ENCODE results near the gene PRR35.

DNA sequence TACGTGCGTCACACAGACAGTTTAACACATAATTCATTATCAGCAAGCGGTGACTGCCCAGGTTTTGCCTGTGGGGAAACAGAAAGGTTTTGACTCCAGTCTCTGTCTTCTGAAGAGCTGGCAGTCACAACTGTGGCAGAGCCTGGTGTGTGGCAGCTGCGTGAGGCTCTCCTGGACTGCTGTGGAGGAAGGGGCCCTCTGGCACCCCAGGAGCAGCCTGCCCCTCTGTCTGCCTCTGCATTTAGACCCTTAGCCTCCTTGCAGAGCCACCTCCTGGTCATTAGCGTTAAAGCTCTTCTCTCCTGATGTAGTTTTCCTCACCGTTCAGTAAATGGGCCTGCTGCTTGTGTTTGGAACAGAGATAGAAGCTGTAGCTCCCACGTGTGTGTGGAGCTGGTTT lies 40.6 kb downstream of the PRR35 start:
- TF ChIP-seq, protein P1, sequence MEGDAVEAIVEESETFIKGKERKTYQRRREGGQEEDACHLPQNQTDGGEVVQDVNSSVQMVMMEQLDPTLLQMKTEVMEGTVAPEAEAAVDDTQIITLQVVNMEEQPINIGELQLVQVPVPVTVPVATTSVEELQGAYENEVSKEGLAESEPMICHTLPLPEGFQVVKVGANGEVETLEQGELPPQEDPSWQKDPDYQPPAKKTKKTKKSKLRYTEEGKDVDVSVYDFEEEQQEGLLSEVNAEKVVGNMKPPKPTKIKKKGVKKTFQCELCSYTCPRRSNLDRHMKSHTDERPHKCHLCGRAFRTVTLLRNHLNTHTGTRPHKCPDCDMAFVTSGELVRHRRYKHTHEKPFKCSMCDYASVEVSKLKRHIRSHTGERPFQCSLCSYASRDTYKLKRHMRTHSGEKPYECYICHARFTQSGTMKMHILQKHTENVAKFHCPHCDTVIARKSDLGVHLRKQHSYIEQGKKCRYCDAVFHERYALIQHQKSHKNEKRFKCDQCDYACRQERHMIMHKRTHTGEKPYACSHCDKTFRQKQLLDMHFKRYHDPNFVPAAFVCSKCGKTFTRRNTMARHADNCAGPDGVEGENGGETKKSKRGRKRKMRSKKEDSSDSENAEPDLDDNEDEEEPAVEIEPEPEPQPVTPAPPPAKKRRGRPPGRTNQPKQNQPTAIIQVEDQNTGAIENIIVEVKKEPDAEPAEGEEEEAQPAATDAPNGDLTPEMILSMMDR (IDR thresholded peaks at IDR 0.05) = no peak
- TF ChIP-seq POLR2A (IDR thresholded peaks at IDR 0.05) = no peak

Data from thyroid gland (tissue), 4 donors.